Endodermal cell (in vitro differentiated cells): ENCODE measurements around the gene SENP5. TPM values are rescaled to one million over a fixed set of nuclear protein-coding genes. Genes with fewer than 3 reads are reported as not detected.
"Not testable (repeated sequence)": the region's sequence is repeated elsewhere in the genome, so short reads cannot be mapped to it uniquely, and the experiment has no call there.

Experiments used
- DNase-seq: peaks from one replicate; pipeline ENCODE4 v3.0.0-alpha.2; 2017
- H3K27ac ChIP-seq: 2 replicates; pipeline ENCODE4 v1.5.1; 2013; ENCODE audit warnings: mild to moderate bottlenecking, low read depth, low read length, moderate library complexity
- H3K27me3 ChIP-seq: 2 replicates; pipeline ENCODE4 v1.6.1; 2013; ENCODE audit warnings: mild to moderate bottlenecking, low read length, moderate library complexity; ENCODE audit not compliant: insufficient read depth, control insufficient read depth, poor library complexity, severe bottlenecking
- H3K36me3 ChIP-seq: 2 replicates; pipeline ENCODE4 v1.7.0; 2013; ENCODE audit warnings: mild to moderate bottlenecking, low read length, moderate library complexity; ENCODE audit not compliant: control insufficient read depth, insufficient read depth
- H3K4me1 ChIP-seq: one replicate; pipeline ENCODE4 v1.7.0; 2013; ENCODE audit warnings: low read length; ENCODE audit not compliant: control insufficient read depth, insufficient read depth
- H3K4me3 ChIP-seq: 2 replicates; pipeline ENCODE4 v1.5.1; 2013; ENCODE audit warnings: mild to moderate bottlenecking, low read length, moderate library complexity
- H3K9ac ChIP-seq: 2 replicates; pipeline ENCODE4 v1.6.1; 2013; ENCODE audit warnings: mild to moderate bottlenecking, low read length, moderate library complexity; ENCODE audit not compliant: poor library complexity, severe bottlenecking; ENCODE audit errors: extremely low read depth
- H3K9me3 ChIP-seq: 2 replicates; pipeline ENCODE4 v1.6.1; 2013; ENCODE audit warnings: mild to moderate bottlenecking, low read length, moderate library complexity; ENCODE audit not compliant: control insufficient read depth
- H3K27ac Mint-ChIP-seq: 2 replicates; pipeline ENCODE4 v1.8.0; 2020; ENCODE audit warnings: mixed read lengths
- H3K27me3 Mint-ChIP-seq: 2 replicates; pipeline ENCODE4 v1.8.0; 2021; ENCODE audit warnings: mild to moderate bottlenecking, mixed read lengths; ENCODE audit not compliant: insufficient read depth
- H3K36me3 Mint-ChIP-seq: 2 replicates; pipeline ENCODE4 v1.8.0; 2020; ENCODE audit warnings: low read depth, mixed read lengths
- H3K4me1 Mint-ChIP-seq: 2 replicates; pipeline ENCODE4 v1.8.0; 2020; ENCODE audit warnings: mixed read lengths
- H3K4me3 Mint-ChIP-seq: 2 replicates; pipeline ENCODE4 v1.8.0; 2020; ENCODE audit warnings: mild to moderate bottlenecking, moderate library complexity, mixed read lengths
- H3K9me3 Mint-ChIP-seq: 2 replicates; pipeline ENCODE4 v1.8.0; 2020; ENCODE audit warnings: mild to moderate bottlenecking, mixed read lengths
- WGBS, 2 experiments: methylation state at CpG; one replicate each; pipeline versions ENCODE4 v1.1.5 to v1.1.7; 2013; ENCODE audit warnings: missing lambda C conversion rate in 2 of 2, mixed read lengths in 1 of 2; ENCODE audit not compliant: insufficient coverage in 1 of 2, insufficient read length in 1 of 2; 5-methylcytosine and 5-hydroxymethylcytosine counted together
- total RNA-seq, 2 donors: library from RNA; stranded (reverse); fragmentation: NEBNext Ultra II Directional in 1 of 2; extraction: Animal tissue kit (Norgen Biotek cat#: 25700) in 1 of 2; gene quantifications; 2 replicates in 1 of 2; 3 replicates in 1 of 2; pipeline ENCODE4 v1.2.1, GENCODE V29; 2021
- TF ChIP-seq, protein P1 (sequence below): fragments of 200-600 bp; sonication (generic); conservative IDR thresholded peaks from 2 replicates; pipeline ENCODE4 v1.5.0; 2021; ENCODE audit warnings: antibody characterized with exemption, mild to moderate bottlenecking

The SENP5 gene
- total RNA-seq, 2 donors from 2014 or later: 35.2 to 44.3 TPM

DNA sequence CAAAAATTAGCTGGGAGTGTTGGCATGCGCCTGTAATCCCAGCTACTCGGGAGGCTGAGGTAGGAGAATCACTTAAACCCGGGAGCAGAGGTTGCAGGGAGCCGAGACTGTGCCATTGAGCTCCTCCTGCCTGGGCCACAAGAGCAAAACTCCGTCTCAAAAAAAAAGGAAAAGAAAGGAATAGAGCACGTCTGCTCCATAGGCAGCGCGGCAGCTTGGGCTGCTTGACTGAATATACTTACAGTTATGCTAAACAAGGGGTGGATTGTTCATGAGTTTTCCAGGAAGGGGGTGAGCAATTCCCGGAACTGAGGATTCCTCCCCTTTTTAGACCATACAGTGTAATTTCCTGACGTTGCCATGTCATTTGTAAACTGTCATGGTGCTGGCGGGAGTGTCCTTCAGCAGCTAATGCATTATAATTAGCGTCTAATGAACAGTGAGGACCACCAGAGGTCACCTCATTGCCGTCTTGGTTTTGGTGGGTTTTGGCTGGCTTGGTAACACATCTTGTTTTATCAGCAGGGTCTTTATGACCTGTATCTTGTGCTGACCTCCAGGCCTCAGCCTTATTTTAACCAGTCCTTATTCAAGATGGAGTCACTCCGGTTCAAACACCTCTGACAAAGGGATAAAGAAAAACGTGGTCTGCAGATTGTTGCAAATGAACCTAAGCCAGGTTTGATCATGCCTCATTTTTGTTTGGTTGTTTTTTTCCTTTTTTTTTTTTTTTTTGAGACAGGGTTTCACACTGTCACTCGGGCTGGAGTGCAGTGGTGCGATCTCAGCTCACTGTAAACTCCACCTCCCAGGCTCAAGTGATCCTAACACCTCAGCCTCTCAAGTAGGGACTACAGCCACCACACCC is 24.9 kb upstream of the SENP5 start:
- WGBS, 2 experiments: 85 to 89% methylated on average over 12 to 17 of the region's 17 CpGs
- no peaks in the 10 kb centered on the region for H3K36me3 ChIP-seq
- Mint-ChIP-seq H3K27ac (no peak overlapping the region), H3K9me3 (peaks cover 21% of the 10 kb centered on the region), H3K4me1 (no peaks in the 10 kb centered on the region), H3K4me3 (no peak overlapping the region), H3K36me3 (no peaks in the 10 kb centered on the region), H3K27me3 (no peaks in the 10 kb centered on the region)
- no peak overlapping the region for H3K27ac ChIP-seq
- H3K4me1 ChIP-seq: no peaks in the 10 kb centered on the region
- no peak for DNase-seq
- TF ChIP-seq, protein P1, sequence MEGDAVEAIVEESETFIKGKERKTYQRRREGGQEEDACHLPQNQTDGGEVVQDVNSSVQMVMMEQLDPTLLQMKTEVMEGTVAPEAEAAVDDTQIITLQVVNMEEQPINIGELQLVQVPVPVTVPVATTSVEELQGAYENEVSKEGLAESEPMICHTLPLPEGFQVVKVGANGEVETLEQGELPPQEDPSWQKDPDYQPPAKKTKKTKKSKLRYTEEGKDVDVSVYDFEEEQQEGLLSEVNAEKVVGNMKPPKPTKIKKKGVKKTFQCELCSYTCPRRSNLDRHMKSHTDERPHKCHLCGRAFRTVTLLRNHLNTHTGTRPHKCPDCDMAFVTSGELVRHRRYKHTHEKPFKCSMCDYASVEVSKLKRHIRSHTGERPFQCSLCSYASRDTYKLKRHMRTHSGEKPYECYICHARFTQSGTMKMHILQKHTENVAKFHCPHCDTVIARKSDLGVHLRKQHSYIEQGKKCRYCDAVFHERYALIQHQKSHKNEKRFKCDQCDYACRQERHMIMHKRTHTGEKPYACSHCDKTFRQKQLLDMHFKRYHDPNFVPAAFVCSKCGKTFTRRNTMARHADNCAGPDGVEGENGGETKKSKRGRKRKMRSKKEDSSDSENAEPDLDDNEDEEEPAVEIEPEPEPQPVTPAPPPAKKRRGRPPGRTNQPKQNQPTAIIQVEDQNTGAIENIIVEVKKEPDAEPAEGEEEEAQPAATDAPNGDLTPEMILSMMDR: no peak
- H3K9me3 ChIP-seq: peaks cover 2% of the 10 kb centered on the region
- no peak overlapping the region for H3K4me3 ChIP-seq
- H3K9ac ChIP-seq: no peak overlapping the region
- no peaks in the 10 kb centered on the region for H3K27me3 ChIP-seq

DNA sequence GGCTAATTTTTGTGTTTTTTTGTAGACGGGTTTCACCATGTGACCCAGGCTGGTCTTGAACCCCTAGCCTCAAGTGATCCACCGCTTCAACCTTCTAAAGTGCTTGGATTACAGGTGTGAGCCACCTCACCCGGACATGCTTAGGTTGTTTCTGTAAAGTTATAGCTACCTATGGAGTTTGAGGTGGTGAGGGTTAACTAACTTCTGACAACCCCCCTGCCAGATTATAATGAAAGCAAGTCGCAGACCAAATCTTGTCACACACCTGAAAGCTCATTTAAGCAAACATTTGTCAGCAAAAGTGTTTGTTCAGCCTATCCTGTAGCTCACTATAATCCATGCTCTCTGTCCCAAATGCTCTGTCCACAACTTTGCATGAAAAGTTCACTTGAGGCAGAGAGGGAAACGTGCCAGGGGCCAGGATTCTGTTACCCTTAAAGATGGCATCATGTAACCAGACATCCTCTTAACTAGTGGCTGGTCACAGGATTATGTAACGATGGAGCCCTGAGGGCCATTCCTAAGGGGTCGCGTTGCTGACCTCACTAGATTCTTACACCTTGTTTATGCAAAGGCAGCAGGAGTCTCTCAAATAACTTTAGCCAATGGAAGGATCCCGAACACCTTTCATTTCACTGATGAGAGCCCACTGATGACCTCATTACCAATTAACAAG is 24.1 kb upstream of the SENP5 start:
- H3K36me3 ChIP-seq: no peaks in the 10 kb centered on the region
- no peak overlapping the region for H3K4me3 ChIP-seq
- Mint-ChIP-seq H3K27ac (no peak overlapping the region), H3K9me3 (peaks cover 29% of the 10 kb centered on the region), H3K4me3 (no peak overlapping the region), H3K36me3 (no peaks in the 10 kb centered on the region), H3K27me3 (no peaks in the 10 kb centered on the region), H3K4me1 (no peaks in the 10 kb centered on the region)
- no peaks in the 10 kb centered on the region for H3K4me1 ChIP-seq
- DNase-seq: no peak
- no peak overlapping the region for H3K27ac ChIP-seq
- TF ChIP-seq, protein P1: no peak
- no peak overlapping the region for H3K9ac ChIP-seq
- H3K27me3 ChIP-seq: no peaks in the 10 kb centered on the region
- H3K9me3 ChIP-seq: peaks cover 10% of the 10 kb centered on the region
- WGBS, 2 experiments: 90 to 91% methylated on average over 7 to 9 of the region's 9 CpGs

DNA sequence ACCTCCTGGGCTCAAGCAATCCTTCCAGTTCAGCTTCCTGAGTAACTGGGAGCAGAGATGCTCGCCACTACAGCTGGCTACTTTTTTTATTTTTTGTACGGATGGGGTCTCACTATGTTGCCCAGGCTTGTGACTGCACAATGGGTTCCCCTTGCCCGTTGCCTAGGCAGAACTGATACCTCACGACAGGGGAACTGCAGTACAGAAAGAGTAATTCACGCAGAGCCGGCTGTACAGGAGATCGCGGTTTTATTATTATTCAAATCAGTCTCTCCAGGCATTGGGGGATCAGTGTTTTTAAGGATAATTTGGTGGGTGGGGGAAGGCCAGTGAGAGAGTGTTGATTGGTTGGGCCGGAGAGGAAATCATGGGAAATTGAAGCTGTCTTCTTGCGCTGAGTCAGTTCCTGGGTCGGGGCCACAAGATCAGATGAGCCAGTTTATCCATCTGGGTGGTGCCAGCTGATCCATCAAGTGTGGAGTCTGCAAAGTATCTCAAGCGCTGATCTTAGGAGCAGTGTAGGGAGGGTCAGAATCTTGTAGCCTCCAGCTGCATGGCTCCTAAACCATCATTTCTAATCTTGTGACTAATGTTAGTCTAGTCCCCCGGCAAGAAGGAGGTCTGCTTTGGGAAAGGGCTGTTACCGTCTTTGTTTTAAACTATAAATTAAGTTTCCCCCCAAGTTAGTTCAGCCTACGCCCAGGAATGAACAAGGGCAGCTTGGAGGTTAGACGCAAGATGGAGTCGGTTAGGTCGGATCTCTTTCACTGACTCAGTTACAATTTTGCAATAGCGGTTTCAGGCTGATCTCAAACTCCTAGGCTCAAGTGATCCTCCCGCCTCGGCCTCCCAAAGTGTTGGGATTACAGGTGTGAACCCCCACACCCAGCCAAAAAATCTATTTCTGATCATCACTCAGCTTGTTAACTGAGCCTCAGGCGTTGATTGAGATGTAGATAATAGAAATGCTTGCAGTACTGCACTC is 23.2 kb upstream of the SENP5 start:
- WGBS, 2 experiments: 86 to 91% methylated on average over 13 to 19 of the region's 22 CpGs
- not testable (repeated sequence) for H3K27ac ChIP-seq, H3K27ac Mint-ChIP-seq, H3K27me3 Mint-ChIP-seq, H3K4me3 Mint-ChIP-seq, H3K9ac ChIP-seq, H3K4me1 ChIP-seq, H3K36me3 ChIP-seq, DNase-seq, H3K27me3 ChIP-seq, H3K36me3 Mint-ChIP-seq, H3K4me1 Mint-ChIP-seq, H3K4me3 ChIP-seq
- peaks cover 20% of the 10 kb centered on the region for H3K9me3 ChIP-seq
- peaks cover 38% of the 10 kb centered on the region for H3K9me3 Mint-ChIP-seq

DNA sequence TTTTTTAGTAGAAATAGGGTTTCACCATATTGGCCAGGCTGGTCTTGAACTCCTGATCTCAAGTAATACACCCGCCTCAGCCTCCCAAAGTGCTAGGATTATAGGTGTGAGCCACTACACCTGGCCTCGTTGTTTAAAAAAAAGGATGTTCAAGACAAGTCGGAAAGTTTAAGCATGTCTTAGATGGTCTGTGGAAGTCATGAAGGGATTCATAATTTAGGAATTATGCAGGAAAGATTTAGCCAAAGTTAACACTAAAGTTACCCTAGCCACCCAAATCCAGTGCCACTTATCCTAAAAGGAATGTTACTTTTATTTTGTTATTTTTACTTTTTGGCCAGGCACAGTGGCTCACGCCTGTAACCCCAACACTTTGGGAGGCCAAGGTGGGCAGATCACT is 19.3 kb upstream of the SENP5 start:
- not testable (repeated sequence) for H3K4me3 Mint-ChIP-seq, H3K4me1 Mint-ChIP-seq, H3K4me1 ChIP-seq, DNase-seq, H3K36me3 Mint-ChIP-seq, H3K9ac ChIP-seq, H3K27me3 Mint-ChIP-seq, H3K36me3 ChIP-seq, H3K27me3 ChIP-seq, H3K4me3 ChIP-seq, H3K27ac ChIP-seq, H3K27ac Mint-ChIP-seq
- peaks cover 62% of the 10 kb centered on the region for H3K9me3 Mint-ChIP-seq
- H3K9me3 ChIP-seq: peaks cover 28% of the 10 kb centered on the region
- WGBS, 2 experiments: 84 to 89% methylated on average over 2 to 4 of the region's 4 CpGs
